HepG2 (cell line): ENCODE measurements around the gene CTIF. TPM values are rescaled to one million over a fixed set of nuclear protein-coding genes. Genes with fewer than 3 reads are reported as not detected.

Experiments
- ATAC-seq: fragments of 200-7000 bp; cut with Tn5 transposase; 3 replicates; pipeline ENCODE4 v1.9.1; 2020; ENCODE audit warnings: mild to moderate bottlenecking, moderate library complexity
- BruUV-seq: library from RNA; stranded (reverse); fragments of 400-500 nt; replicated peaks from 2 replicates; lab custom pipeline; 2021; lab: Mats Ljungman, UMichigan
- CTCF ChIA-PET: fragments of 300-600 bp; formaldehyde crosslinking; extraction: SDS; loops from one replicate; lab custom pipeline; 2021; ENCODE audit warnings: low total read pairs, inconsistent platforms, low intra/inter-chr PET ratio; lab: Yijun Ruan, JAX
- POLR2A ChIA-PET: fragments of 350-600 bp; sonication (Branson Sonifier 250); formaldehyde crosslinking; loops from one replicate; lab custom pipeline; 2020; ENCODE audit warnings: antibody characterized with exemption, inconsistent platforms; lab: Yijun Ruan, JAX
- DNase-seq: peaks from one replicate; pipeline ENCODE4 v3.0.0-alpha.2; 2015; ENCODE audit warnings: low spot score
- FAIRE-seq: peaks from 3 replicates; lab custom pipeline; 2011; peaks lifted over from hg19 to GRCh38; lab: Jason Lieb, UNC
- H2AFZ ChIP-seq: one replicate; pipeline ENCODE4 v1.6.1; 2011; ENCODE audit warnings: low read length, inconsistent platforms
- H3K27ac ChIP-seq: fragments of 300-600 bp; 3 replicates; pipeline ENCODE4 v1.8.0; 2011; ENCODE audit warnings: mixed run types, mild to moderate bottlenecking, mixed read lengths, low read length, inconsistent platforms; ENCODE audit not compliant: insufficient read depth; ENCODE audit errors: extremely low read length
- H3K27me3 ChIP-seq, 2 experiments: fragments of 200-600 bp in 1 of 2; 2 replicates in 1 of 2; 3 replicates in 1 of 2; pipeline versions ENCODE4 v1.6.0 to v1.8.0; 2011; ENCODE audit warnings: low read length in 2 of 2, mild to moderate bottlenecking in 2 of 2, moderate library complexity in 2 of 2, inconsistent platforms in 1 of 2; ENCODE audit not compliant: insufficient read depth in 2 of 2, control insufficient read depth in 1 of 2
- H3K36me3 ChIP-seq, 2 experiments: fragments of 200-600 bp in 1 of 2; replicated peaks in 1 of 2; 2 replicates in 1 of 2; 3 replicates in 1 of 2; pipeline versions ENCODE4 v1.5.1 to v1.8.0; 2011; ENCODE audit warnings: low read length in 2 of 2, inconsistent platforms in 1 of 2; ENCODE audit not compliant: insufficient read depth in 2 of 2, control insufficient read depth in 1 of 2
- H3K4me1 ChIP-seq: 2 replicates; pipeline ENCODE4 v1.5.1; 2012; ENCODE audit warnings: low read length, inconsistent platforms; ENCODE audit not compliant: insufficient read depth
- H3K4me2 ChIP-seq: 2 replicates; pipeline ENCODE4 v1.6.0; 2011; ENCODE audit warnings: low read depth, low read length, inconsistent platforms
- H3K4me3 ChIP-seq, 3 experiments: fragments of 200-600 bp in 1 of 3; sonication (generic), shearing (Covaris generic) in 1 of 3; replicated peaks in 1 of 3; 2 replicates each; pipeline ENCODE4 v1.5.1; 2011 to 2016; ENCODE audit warnings: low read length in 3 of 3, inconsistent platforms in 2 of 3, low read depth in 2 of 3, mild to moderate bottlenecking in 2 of 3, control low read depth in 1 of 3, mixed read lengths in 1 of 3; ENCODE audit not compliant: insufficient read depth in 1 of 3
- H3K79me2 ChIP-seq: one replicate; pipeline ENCODE4 v1.6.1; 2011; ENCODE audit warnings: low read length, inconsistent platforms; ENCODE audit not compliant: insufficient read depth
- H3K9ac ChIP-seq: 2 replicates; pipeline ENCODE4 v1.6.0; 2011; ENCODE audit warnings: mild to moderate bottlenecking, low read depth, low read length, inconsistent platforms; ENCODE audit not compliant: insufficient read depth
- H3K9me3 ChIP-seq: 2 replicates; pipeline ENCODE4 v1.5.1; 2012; ENCODE audit warnings: mild to moderate bottlenecking, low read length
- H4K20me1 ChIP-seq: 2 replicates; pipeline ENCODE4 v1.6.0; 2011; ENCODE audit warnings: inconsistent platforms, mild to moderate bottlenecking, low read length, moderate library complexity; ENCODE audit not compliant: insufficient read depth
- TBX3 ChIP-seq: fragments of 450-650 bp; IDR thresholded peaks from 2 replicates; pipeline ENCODE4 v1.6.1; 2017; ENCODE audit warnings: antibody characterized with exemption, mild to moderate bottlenecking, inconsistent platforms, borderline replicate concordance
- ZNF549 ChIP-seq: sonication (generic); formaldehyde crosslinking; IDR thresholded peaks from 2 replicates; pipeline ENCODE4 v1.5.0; 2020; ENCODE audit warnings: missing genetic modification reagents
- ZNF629 ChIP-seq: sonication (generic); formaldehyde crosslinking; conservative IDR thresholded peaks from 2 replicates; pipeline ENCODE4 v1.5.0; 2020; ENCODE audit warnings: missing genetic modification reagents
- ZNF850 ChIP-seq: sonication (generic); formaldehyde crosslinking; conservative IDR thresholded peaks from 2 replicates; pipeline ENCODE4 v1.9.0; 2021; ENCODE audit warnings: mild to moderate bottlenecking, missing genetic modification reagents
- WGBS: methylation state at CpG from one replicate; pipeline ENCODE4 v1.1.6; 2017; ENCODE audit warnings: low lambda C conversion rate; 5-methylcytosine and 5-hydroxymethylcytosine counted together
- in situ Hi-C: cut with HindIII; loops from 2 replicates; pipeline ENCODE4 v1.10.0; 2017; ENCODE audit warnings: low pct_unique_long_range_greater_than_20kb; ENCODE audit not compliant: extremely low pct_ligation_motif_present
- intact Hi-C: fragments of 100-400 bp; cut with micrococcal nuclease; formaldehyde crosslinking; loops from one replicate; pipeline ENCODE4 v1.10.0; 2022; ENCODE audit not compliant: unreplicated experiment
- polyA plus RNA-seq, 8 experiments: library from polyadenylated mRNA; depleted of rRNA in 3 of 8; stranded (reverse) in 7 of 8; unstranded in 1 of 8; fragments of >200 nt; fragmentation: Illumina TruSeq in 4 of 8; extraction: Trizol in 4 of 8; gene quantifications; 2 replicates each; pipeline versions ENCODE4 v1.2.1 to v1.2.3, GENCODE V29; 2011 to 2016; ENCODE audit warnings: low read depth in 4 of 8, missing spikeins in 1 of 8, mixed read lengths in 1 of 8; ENCODE audit not compliant: insufficient read depth in 1 of 8
- total RNA-seq, 5 experiments: library from RNA; depleted of rRNA; stranded (reverse); fragments of >200 nt; fragmentation: Illumina TruSeq; extraction: Trizol; gene quantifications; 2 replicates each; pipeline ENCODE4 v1.2.3, GENCODE V29; 2016; ENCODE audit warnings: low read depth in 1 of 5
- TF ChIP-seq, protein P1 (sequence below): sonication (generic); formaldehyde crosslinking; IDR thresholded peaks from 2 replicates; pipeline ENCODE4 v1.5.0; 2020; ENCODE audit warnings: mild to moderate bottlenecking, missing genetic modification reagents, moderate library complexity

Gene CTIF
- total and polyA plus RNA-seq, 2 of the 13 experiments (the other 11 are each of a cell fraction or from before 2014, with no cell fraction given): 18.2 to 28.0 TPM

DNA sequence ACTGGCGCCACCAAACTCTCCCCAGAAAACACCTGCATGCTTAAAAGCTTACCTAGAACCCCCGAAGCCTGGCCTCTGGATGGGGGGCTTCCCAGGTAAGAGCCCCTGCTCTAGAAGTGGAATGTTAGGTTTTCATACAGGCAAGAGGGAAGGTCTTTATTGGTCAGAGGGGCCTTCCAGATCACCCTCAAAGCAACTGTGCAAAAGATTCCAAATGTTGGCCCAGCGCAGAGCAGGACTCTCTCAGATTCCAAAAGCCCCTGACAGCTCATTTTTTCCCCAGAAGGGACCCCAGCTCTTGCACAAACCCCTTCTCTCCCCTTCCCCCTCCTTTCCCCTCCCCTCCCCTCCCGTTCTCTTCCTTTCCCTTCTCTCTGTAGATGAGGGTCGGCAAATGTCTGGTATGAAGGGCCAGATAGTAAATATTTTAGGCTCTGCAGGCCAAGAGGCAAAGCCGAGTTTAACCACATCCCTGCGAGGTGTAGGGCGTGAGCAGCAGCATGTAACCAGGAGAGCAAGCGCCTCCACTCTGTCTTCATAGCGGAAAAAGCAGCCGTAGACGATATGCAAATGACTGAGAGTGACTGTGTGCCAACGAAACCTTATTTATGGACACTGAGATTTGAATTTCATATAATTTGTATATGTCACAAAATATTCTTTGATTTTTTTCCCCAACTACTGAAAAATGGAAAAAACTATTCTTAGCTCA, 295.0 kb downstream of the CTIF start:
- in situ Hi-C loops: no loop called here
- WGBS: 94% methylated on average over 13 of the region's 13 CpGs
- H3K4me3 ChIP-seq: no peak overlapping the region

DNA sequence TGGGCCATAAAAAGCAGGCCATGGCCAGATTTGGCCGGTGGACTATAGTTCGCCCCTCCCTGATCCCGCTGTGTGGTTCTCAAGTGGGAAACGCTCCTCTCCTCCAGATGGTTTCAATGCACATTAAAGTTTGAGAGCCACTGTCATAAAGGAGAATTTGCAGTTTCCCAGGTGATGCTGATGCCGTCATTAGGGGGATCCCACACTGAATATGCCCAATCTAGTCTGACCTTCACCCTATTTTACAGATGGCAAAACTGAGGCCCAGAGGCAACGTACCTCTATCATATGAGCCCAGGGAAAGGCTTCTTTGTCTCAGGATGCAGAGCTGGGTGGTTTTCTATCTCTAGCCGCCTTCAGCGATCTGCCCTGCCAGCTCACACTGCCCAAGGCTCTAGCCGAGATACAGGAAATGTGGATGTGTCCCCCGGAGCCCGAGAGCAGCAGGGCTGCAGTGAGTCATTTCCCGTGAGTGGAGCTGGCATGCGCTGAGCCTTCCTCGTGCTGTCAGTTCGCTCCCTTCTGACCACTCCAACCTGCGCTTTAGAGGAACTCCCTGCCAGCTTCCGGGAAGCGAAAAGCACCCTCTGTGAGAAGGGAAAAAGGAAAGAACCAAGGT, 295.7 kb downstream of the CTIF start:
- CTCF ChIA-PET: no interaction called here

More for the DNA sequence above, 295.0 kb downstream of the CTIF start:
- TF ChIP-seq ZNF549 (CRISPR knock-in tag) (no peak), TBX3 (no peak)
- TF ChIP-seq, protein P1, sequence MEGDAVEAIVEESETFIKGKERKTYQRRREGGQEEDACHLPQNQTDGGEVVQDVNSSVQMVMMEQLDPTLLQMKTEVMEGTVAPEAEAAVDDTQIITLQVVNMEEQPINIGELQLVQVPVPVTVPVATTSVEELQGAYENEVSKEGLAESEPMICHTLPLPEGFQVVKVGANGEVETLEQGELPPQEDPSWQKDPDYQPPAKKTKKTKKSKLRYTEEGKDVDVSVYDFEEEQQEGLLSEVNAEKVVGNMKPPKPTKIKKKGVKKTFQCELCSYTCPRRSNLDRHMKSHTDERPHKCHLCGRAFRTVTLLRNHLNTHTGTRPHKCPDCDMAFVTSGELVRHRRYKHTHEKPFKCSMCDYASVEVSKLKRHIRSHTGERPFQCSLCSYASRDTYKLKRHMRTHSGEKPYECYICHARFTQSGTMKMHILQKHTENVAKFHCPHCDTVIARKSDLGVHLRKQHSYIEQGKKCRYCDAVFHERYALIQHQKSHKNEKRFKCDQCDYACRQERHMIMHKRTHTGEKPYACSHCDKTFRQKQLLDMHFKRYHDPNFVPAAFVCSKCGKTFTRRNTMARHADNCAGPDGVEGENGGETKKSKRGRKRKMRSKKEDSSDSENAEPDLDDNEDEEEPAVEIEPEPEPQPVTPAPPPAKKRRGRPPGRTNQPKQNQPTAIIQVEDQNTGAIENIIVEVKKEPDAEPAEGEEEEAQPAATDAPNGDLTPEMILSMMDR (CRISPR knock-in tag): no peak
- intact Hi-C loops: no loop called here
- POLR2A ChIA-PET: no interaction called here
- ATAC-seq (no peak), FAIRE-seq (no peak), DNase-seq (no peak)
- Histone ChIP-seq H3K4me2 (no peak overlapping the region), H3K9me3 (no peaks in the 10 kb centered on the region), H3K27me3 (no peaks in the 10 kb centered on the region), H3K4me1 (no peaks in the 10 kb centered on the region), H3K9ac (no peak overlapping the region), H3K36me3 (peaks cover 3 to 22% of the 10 kb centered on the region in 2 experiments; a peak in 4 of 5 replicates), H3K79me2 (no peaks in the 10 kb centered on the region), H3K27ac (no peak overlapping the region), H2AFZ (no peak overlapping the region), H4K20me1 (no peaks in the 10 kb centered on the region)
- CTCF ChIA-PET: no interaction called here
- no TSS peak for BruUV-seq

More for the DNA sequence above, 295.7 kb downstream of the CTIF start:
- no peaks in the 10 kb centered on the region for H4K20me1 ChIP-seq
- H3K36me3 ChIP-seq: peaks cover 3 to 25% of the 10 kb centered on the region in 2 experiments; a peak in 4 of 5 replicates
- H3K27me3 ChIP-seq: no peaks in the 10 kb centered on the region
- no peak overlapping the region for H3K4me2 ChIP-seq
- no TSS peak for BruUV-seq
- in situ Hi-C loops: no loop called here
- H2AFZ ChIP-seq: no peak overlapping the region
- DNase-seq (no peak), FAIRE-seq (no peak), ATAC-seq (no peak)
- TF ChIP-seq ZNF850: no peak
- TF ChIP-seq ZNF629 (CRISPR knock-in tag): peak; percentile 69
- no peak overlapping the region for H3K4me3 ChIP-seq
- WGBS: 90% methylated on average over 14 of the region's 18 CpGs
- H3K79me2 ChIP-seq: no peaks in the 10 kb centered on the region
- POLR2A ChIA-PET: no interaction called here
- intact Hi-C loops: no loop called here
- no peaks in the 10 kb centered on the region for H3K4me1 ChIP-seq
- no peak overlapping the region for H3K9ac ChIP-seq
- H3K9me3 ChIP-seq: no peaks in the 10 kb centered on the region
- H3K27ac ChIP-seq: no peak overlapping the region
